ENCODE measurements around the gene DDX60.
"Not testable (repeated sequence)": the region's sequence is repeated elsewhere in the genome, so short reads cannot be mapped to it uniquely, and the experiment has no call there.

The DDX60 gene

GRCh38 chr4:168357941-168358340, 39.4 kb upstream of the DDX60 start:
- TF ChIP-seq CTCF (IDR thresholded peaks at IDR 0.05; ENCODE audit: extremely low read depth, insufficient read depth, missing control alignments), result no peak
- no peak for DNase-seq (ENCODE audit: low spot score)
- in situ Hi-C loops (cut with MboI; ENCODE audit: low pct_unique_long_range_greater_than_20kb, low sequenced_read_pairs, unreplicated experiment), result no loop called here

GRCh38 chr4:168353746-168354145, 35.2 kb upstream of the DDX60 start:
- no peak for DNase-seq (ENCODE audit: low spot score)
- no peak for TF ChIP-seq CTCF (IDR thresholded peaks at IDR 0.05; ENCODE audit: extremely low read depth, insufficient read depth, missing control alignments)
- in situ Hi-C loops (cut with MboI; ENCODE audit: low pct_unique_long_range_greater_than_20kb, low sequenced_read_pairs, unreplicated experiment), result no loop called here

GRCh38 chr4:168337550-168337940, 19.0 kb upstream of the DDX60 start:
- in situ Hi-C loops (cut with MboI; ENCODE audit: low pct_unique_long_range_greater_than_20kb, low sequenced_read_pairs, unreplicated experiment), result no loop called here
- DNase-seq (ENCODE audit: low spot score), result no peak
- no peak for TF ChIP-seq CTCF (IDR thresholded peaks at IDR 0.05; ENCODE audit: extremely low read depth, insufficient read depth, missing control alignments)

GRCh38 chr4:168336837-168337549, 18.4 kb upstream of the DDX60 start:
- no peak for DNase-seq (ENCODE audit: low spot score)
- in situ Hi-C loops (cut with MboI; ENCODE audit: low pct_unique_long_range_greater_than_20kb, low sequenced_read_pairs, unreplicated experiment), result no loop called here
- no peak for TF ChIP-seq CTCF (IDR thresholded peaks at IDR 0.05; ENCODE audit: extremely low read depth, insufficient read depth, missing control alignments)

GRCh38 chr4:168335621-168336020, 17.1 kb upstream of the DDX60 start:
- TF ChIP-seq CTCF (IDR thresholded peaks at IDR 0.05; ENCODE audit: extremely low read depth, insufficient read depth, missing control alignments), result no peak
- in situ Hi-C loops (cut with MboI; ENCODE audit: low pct_unique_long_range_greater_than_20kb, low sequenced_read_pairs, unreplicated experiment), result no loop called here
- DNase-seq (ENCODE audit: low spot score), result no peak

GRCh38 chr4:168334053-168334452, 15.5 kb upstream of the DDX60 start:
- in situ Hi-C loops (cut with MboI; ENCODE audit: low pct_unique_long_range_greater_than_20kb, low sequenced_read_pairs, unreplicated experiment), result no loop called here
- DNase-seq (ENCODE audit: low spot score), result no peak

GRCh38 chr4:168330575-168330974, 12.0 kb upstream of the DDX60 start:
- DNase-seq (ENCODE audit: low spot score); in situ Hi-C loops (cut with MboI; ENCODE audit: low pct_unique_long_range_greater_than_20kb, low sequenced_read_pairs, unreplicated experiment): not testable (repeated sequence)

More at GRCh38 chr4:168334053-168334452, 15.5 kb upstream of the DDX60 start:
- no peak for TF ChIP-seq CTCF (IDR thresholded peaks at IDR 0.05; ENCODE audit: extremely low read depth, insufficient read depth, missing control alignments)

Data from GM13977 (cell line).